Keratinocyte (primary cell): ENCODE results near the gene TSHZ1.

ENCODE experiments used
- CTCF ChIP-seq, 3 experiments: IDR thresholded peaks in 1 of 3; conservative IDR thresholded peaks in 1 of 3; optimal IDR thresholded peaks in 1 of 3; 2 replicates in 2 of 3; 3 replicates in 1 of 3; pipeline versions ENCODE3 to v1.5.1; 2011; ENCODE audit warnings: low read length in 3 of 3, mild to moderate bottlenecking in 3 of 3, moderate library complexity in 2 of 3, control low read depth in 1 of 3, inconsistent platforms in 1 of 3; ENCODE audit not compliant: insufficient read depth in 2 of 3; ENCODE audit errors: extremely low read depth in 1 of 3
- EZH2 ChIP-seq: IDR thresholded peaks from one replicate; pipeline ENCODE4 v1.6.1; 2012; ENCODE audit warnings: inconsistent platforms, mild to moderate bottlenecking, low read length, moderate library complexity

GRCh38 chr18:75231053-75231406, 20.4 kb downstream of the TSHZ1 start:
- no peak for TF ChIP-seq CTCF (optimal IDR thresholded peaks at IDR 0.05 in 1 of 3, IDR thresholded peaks at IDR 0.05 in 1 of 3, conservative IDR thresholded peaks at IDR 0.05 in 1 of 3; ENCODE audit: extremely low read depth in 1 of 3, insufficient read depth in 2 of 3, low read length in 3 of 3)
- TF ChIP-seq EZH2 = no peak
